Right hindlimb (tissue), 1 donor: ENCODE results near the gene UGT2B11.
"Not testable (repeated sequence)": the region's sequence is repeated elsewhere in the genome, so short reads cannot be mapped to it uniquely, and the experiment has no call there.

Experiments
- DNase-seq: peaks from one replicate; pipeline ENCODE4 v3.0.0-alpha.2; 2018

The UGT2B11 gene

DNA sequence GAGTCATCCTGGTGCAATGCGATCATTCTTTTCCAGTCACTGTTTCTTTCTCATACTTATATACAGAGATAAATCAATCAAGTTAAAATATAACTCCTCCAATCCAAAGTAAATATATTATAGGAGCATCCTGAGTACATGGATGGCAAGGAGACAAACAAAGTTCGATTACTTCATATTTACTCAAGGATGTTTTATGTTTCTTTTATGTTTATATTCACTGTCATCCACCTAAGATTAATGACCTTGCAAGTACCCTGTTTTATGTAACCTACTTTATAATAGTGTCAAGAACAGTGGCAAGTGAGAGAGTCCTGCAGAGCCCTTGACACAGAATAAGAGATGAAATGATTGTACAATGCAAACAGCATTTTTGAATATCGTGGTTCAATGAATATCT is at the start of gene UGT2B11:
Gene UGT2B11 (minus strand): TSS at position 33 of the 400 bp plus-strand sequence. CDS start 26 bp downstream, at position 7.
- no peak for DNase-seq

GRCh38 chr4:69253147-69253772 is 38.7 kb upstream of the UGT2B11 start:
- DNase-seq: not testable (repeated sequence)

DNA sequence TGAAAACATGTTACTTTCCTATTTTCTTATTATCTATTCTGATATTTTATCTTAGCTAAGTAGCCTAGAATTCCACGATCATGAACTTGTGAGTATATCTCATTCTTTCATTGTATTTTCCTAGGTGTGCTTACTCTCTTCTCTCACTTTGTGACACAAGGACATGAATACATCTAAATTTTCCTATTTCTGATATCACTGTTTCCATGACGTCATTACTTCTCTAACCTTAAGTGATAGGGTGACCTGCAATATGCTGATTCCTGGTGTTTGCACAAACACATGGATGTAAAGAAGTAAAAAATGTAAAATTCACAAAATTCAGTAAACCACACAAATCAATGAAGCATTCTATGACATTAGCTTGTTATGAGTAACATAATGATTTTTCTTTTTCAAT is 36.3 kb upstream of the UGT2B11 start:
- not testable (repeated sequence) for DNase-seq

DNA sequence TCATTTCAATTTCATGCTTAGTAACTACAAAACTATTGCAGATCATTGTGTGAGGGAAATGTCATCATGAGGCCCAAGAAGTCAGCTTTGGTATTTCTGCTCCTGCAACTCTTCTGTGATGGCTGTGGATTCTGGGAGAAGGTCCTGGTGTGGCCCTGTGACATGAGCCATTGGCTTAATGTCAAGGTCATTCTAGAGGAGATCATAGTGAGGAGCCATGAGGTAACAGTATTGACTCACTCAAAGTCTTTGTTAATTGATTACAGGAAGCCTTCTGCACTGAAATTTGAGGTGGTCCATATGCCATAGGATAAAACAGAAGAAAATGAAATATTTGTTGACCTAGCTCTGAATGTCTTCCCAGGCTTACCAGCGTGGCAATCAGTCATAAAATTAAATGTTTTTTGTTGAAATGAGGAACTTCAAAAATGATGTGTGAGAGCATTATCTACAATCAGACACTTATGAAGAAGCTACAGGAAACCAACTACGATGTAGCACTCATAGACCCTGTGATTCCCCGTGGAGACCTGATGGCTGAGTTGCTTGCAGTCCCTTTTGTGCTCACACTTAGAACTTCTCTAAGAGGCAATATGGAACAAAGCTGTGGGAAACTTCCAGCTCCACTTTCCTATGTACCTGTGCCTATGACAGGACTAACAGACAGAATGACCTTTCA is 28.2 kb upstream of the UGT2B11 start:
- DNase-seq: not testable (repeated sequence)

DNA sequence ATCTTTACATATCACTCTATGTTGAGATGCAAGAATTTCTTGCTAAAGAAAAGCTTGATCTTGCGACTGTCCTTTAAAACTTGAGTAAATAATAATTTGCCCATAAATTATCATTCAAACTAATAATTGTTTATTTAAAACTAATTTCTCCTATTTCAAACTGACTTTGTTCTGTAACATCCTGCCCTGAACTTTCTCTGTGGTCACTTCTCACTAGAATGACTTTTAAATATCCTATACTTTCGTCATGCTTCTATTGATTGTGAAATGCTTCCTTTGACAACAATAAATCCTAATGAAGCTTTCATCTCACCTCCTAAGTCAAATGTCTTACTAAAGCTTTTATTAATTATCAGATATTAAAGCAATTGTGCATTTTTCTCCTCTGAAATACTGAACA is 27.2 kb upstream of the UGT2B11 start:
- DNase-seq: not testable (repeated sequence)

- DNase-seq: not testable (repeated sequence)
Observed at GRCh38 chr4:69240787-69241186, 26.2 kb upstream of the UGT2B11 start.

DNA sequence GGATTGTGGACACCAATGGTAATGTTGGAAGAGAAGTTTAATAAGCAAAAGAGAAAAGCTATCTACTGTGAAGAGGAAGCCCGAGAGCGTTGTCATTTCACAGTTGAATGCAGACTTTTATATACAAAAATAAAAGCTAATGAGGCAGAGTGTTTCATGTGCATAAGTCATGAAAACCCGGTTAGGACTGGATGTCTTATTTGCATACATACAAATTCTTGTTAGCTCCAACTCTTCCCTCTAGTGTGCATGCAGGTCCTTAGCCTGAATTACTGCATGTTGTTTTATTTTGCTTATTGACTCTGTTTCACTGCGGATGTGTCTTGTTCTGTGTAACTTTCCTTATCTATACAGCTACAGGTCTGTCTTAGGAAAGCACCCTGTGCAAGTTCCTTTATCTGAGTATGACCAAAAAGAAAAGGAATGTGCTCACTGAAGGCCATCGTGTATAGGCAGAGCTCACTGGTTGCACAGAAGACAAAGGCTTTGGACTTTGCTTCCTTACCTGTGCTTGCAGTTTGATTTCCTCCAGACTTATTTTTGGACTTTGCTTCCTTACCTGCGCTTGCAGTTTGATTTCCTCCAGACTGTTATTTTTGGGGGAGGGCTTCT is 25.1 kb upstream of the UGT2B11 start:
- no peak for DNase-seq

- no peak for DNase-seq
Observed at GRCh38 chr4:69239092-69239491, 24.5 kb upstream of the UGT2B11 start.

GRCh38 chr4:69224891-69225290 is 10.3 kb upstream of the UGT2B11 start:
- no peak for DNase-seq

DNA sequence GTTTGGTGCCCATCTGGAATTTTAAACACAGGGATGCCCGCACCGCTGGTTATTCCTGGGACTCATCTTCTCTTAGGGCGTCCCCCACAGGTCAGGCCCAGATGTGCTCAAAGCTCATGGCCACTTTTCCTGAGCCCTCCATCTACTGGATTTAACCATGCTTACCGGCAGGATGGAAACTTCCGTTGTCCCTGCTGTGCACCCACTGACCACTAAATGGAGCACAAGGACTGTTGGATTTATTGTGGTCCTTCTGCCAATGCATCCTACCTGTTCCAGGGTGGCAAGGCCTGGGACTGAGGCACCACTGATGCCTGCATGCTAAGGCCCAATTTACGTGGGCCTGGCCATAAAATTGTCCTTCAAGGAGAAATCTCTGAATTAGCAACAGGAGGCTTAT is 8.7 kb upstream of the UGT2B11 start:
- not testable (repeated sequence) for DNase-seq

- not testable (repeated sequence) for DNase-seq
Observed at GRCh38 chr4:69218491-69218890, 3.9 kb upstream of the UGT2B11 start.

DNA sequence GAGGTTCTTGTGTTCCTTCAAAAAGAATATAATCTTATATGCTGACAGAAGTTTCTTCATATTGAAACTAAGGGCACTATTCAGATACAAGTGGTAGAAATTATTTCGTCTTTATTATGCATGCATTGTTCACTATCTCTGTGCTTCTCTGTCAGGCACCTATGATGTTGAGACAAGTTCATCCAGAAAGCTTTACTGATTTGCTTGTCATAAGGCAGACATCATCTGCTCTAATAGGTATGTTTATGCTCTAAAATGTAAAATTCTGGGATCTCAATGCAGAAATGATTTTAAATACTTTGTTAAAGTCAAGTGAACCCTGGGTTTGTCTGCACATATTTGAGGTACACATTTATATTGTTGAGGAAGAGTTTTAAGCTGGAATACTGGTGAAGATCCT is 3.6 kb downstream of the UGT2B11 start:
- no peak for DNase-seq

GRCh38 chr4:69198506-69198905 is 16.0 kb downstream of the UGT2B11 start:
- DNase-seq: not testable (repeated sequence)

DNA sequence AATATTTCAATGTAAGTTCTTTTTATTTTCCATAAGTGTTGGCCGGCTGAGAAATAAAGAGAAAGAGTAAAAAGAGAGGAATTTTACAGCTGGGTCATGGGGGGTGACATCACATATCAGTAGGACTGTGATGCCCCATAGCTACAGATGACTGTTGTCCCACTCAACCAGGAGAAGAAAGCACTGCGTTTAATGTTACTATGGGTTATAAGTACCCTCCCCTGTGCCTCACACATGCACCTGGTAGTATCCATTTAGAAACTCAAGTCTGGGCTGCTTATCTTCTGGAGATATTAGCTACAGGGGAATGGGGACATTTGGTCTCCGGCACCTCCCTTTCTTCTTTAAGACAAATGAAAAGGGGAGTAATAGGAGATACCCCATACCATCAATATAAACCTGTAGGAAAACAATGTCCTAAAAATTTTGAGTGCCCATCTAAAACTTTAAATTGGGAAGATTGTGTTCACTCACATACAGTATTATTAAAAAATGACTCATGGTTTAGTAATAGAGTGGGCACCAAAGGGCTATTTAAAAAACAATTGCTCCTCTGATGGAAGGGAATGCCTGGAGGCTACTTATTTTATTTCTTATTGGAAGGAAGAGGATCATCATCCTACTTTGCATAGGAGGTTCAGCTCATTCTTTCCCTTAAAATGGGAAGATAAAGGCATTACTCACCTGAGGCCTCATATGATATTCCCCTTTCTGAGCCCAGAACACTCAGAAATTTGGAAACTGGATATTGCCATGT is 18.2 kb downstream of the UGT2B11 start:
- no peak for DNase-seq

GRCh38 chr4:69194166-69194565 is 20.4 kb downstream of the UGT2B11 start:
- no peak for DNase-seq

DNA sequence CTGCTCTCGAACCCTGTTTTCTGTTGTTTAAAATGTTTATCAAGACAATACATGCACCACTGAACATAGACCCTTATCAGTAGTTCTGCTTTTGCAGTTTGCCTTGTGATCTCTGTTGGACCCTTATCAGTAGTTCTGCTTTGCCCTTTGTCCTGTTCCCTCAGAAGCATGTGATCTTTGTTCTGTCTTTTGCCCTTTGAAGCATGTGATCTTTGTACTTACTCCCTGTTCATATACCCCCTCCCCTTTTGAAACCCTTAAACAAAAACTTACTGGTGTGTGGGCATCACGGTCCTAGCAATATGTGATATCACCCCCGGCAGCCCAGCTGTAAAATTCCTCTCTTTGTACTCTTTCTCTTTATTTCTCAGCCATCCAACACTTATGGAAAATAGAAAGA is 22.6 kb downstream of the UGT2B11 start:
- DNase-seq: not testable (repeated sequence)

GRCh38 chr4:69190621-69191020 is 23.9 kb downstream of the UGT2B11 start:
- DNase-seq: not testable (repeated sequence)

GRCh38 chr4:69181519-69182169 is 32.9 kb downstream of the UGT2B11 start:
- DNase-seq: not testable (repeated sequence)

GRCh38 chr4:69179817-69180216 is 34.7 kb downstream of the UGT2B11 start:
- not testable (repeated sequence) for DNase-seq

- not testable (repeated sequence) for DNase-seq
Observed at GRCh38 chr4:69178751-69179205, 35.8 kb downstream of the UGT2B11 start.

- DNase-seq: peak; percentile 27
Observed at GRCh38 chr4:69170233-69171134, 44.1 kb downstream of the UGT2B11 start.
